ENCODE measurements around the gene ZDHHC14.
A peak's percentile ranks its signal among the peaks of the same experiment; 100 is the strongest.

Gene ZDHHC14

GRCh38 chr6:157592980-157593379, 212.0 kb downstream of the ZDHHC14 start:
- no peak overlapping the region for H3K4me3 ChIP-seq
- H3K9me3 ChIP-seq (replicated peaks in 1 of 11) = peaks cover 36 to 48% (median 40%) of the 10 kb centered on the region in 11 experiments
- H3K4me1 ChIP-seq = peaks cover 0 to 13% (median 7%) of the 10 kb centered on the region in 10 experiments; a peak in 11 of 20 replicates
- no peak for TF ChIP-seq Cebpa-rat (IDR thresholded peaks at IDR 0.05)
- no peaks in the 10 kb centered on the region for H3K27me3 ChIP-seq
- no peak overlapping the region for H3K4me2 ChIP-seq
- no peak overlapping the region for H3K27ac ChIP-seq
- no peaks in the 10 kb centered on the region for H4K20me1 ChIP-seq
- no peak overlapping the region for H3K9ac ChIP-seq
- H3K36me3 ChIP-seq = peaks cover 0 to 72% (median 21%) of the 10 kb centered on the region in 11 experiments; a peak in 15 of 22 replicates

GRCh38 chr6:157593596-157593995, 212.6 kb downstream of the ZDHHC14 start:
- Histone ChIP-seq H3K36me3 (peaks cover 0 to 66% (median 21%) of the 10 kb centered on the region in 11 experiments; a peak in 15 of 22 replicates), H3K4me1 (peaks cover 0 to 15% (median 7%) of the 10 kb centered on the region in 10 experiments; a peak in 11 of 20 replicates), H3K9me3 (replicated peaks in 1 of 11) (peaks cover 33 to 42% (median 34%) of the 10 kb centered on the region in 11 experiments), H3K4me3 (no peak overlapping the region), H3K4me2 (no peak overlapping the region), H4K20me1 (no peaks in the 10 kb centered on the region), H3K27ac (no peak overlapping the region), H3K9ac (no peak overlapping the region), H3K27me3 (no peaks in the 10 kb centered on the region)
- TF ChIP-seq Cebpa-rat (IDR thresholded peaks at IDR 0.05) = no peak

DNA sequence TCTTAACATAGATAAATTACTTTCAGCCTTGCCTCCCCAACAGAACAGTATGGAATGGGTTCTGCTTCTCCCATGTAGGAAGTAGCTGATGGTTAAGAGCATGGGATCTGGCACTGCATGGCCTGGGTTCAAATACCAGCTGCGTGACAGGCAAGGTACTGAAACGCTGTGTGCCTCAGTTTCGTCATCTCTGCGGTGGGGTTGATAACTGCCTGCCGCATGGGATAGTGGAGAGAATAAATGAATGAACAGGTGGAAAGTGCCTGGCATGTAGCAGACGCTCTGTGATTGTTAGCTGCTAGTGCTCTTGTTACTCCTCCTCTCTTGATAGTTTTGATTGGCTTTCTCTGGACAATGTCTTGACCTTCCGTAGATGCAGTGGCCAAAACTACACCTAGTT, 213.3 kb downstream of the ZDHHC14 start:
- H3K9ac ChIP-seq = no peak overlapping the region
- H3K9me3 ChIP-seq (replicated peaks in 1 of 11) = peaks cover 26 to 35% (median 28%) of the 10 kb centered on the region in 11 experiments
- H3K27me3 ChIP-seq = no peaks in the 10 kb centered on the region
- H3K4me2 ChIP-seq = no peak overlapping the region
- H3K36me3 ChIP-seq = peaks cover 0 to 63% (median 15%) of the 10 kb centered on the region in 11 experiments; a peak in 14 of 22 replicates
- TF ChIP-seq Cebpa-rat (IDR thresholded peaks at IDR 0.05) = no peak
- H3K4me1 ChIP-seq = peaks cover 0 to 18% (median 7%) of the 10 kb centered on the region in 10 experiments; a peak in 11 of 20 replicates
- no peak overlapping the region for H3K27ac ChIP-seq
- no peak overlapping the region for H3K4me3 ChIP-seq
- no peaks in the 10 kb centered on the region for H4K20me1 ChIP-seq

GRCh38 chr6:157595768-157596167, 214.8 kb downstream of the ZDHHC14 start:
- peaks cover 11 to 20% (median 13%) of the 10 kb centered on the region in 11 experiments for H3K9me3 ChIP-seq (replicated peaks in 1 of 11)
- H3K4me3 ChIP-seq = no peak overlapping the region
- H3K36me3 ChIP-seq = peaks cover 0 to 55% (median 9%) of the 10 kb centered on the region in 11 experiments; a peak in 12 of 22 replicates
- no peak overlapping the region for H3K27ac ChIP-seq
- TF ChIP-seq Cebpa-rat (IDR thresholded peaks at IDR 0.05) = no peak
- H3K4me2 ChIP-seq = no peak overlapping the region
- no peaks in the 10 kb centered on the region for H3K27me3 ChIP-seq
- H4K20me1 ChIP-seq = no peaks in the 10 kb centered on the region
- H3K9ac ChIP-seq = no peak overlapping the region
- peaks cover 0 to 19% (median 7%) of the 10 kb centered on the region in 10 experiments; a peak in 11 of 20 replicates for H3K4me1 ChIP-seq

DNA sequence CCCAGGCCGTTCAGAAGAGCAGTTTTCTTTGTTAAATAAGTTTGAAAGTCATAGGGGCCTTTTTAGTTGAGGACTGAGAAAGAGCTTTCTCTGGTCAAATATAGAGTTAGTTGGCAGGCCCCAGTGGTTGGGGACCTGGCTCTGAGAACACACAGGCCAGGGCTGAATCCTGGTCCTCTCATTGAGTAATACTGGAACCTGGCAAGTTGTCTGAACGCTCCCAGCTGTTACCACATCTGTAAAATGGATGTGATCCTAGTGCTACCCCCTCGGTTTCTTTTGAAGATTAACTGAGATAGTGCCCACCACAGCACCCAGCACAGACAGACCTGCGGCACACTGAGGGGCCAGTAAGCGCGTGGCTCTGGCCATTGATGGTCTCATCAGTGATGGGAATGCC, 215.5 kb downstream of the ZDHHC14 start:
- H3K4me1 ChIP-seq = peaks cover 0 to 19% (median 7%) of the 10 kb centered on the region in 10 experiments; a peak in 11 of 20 replicates
- H3K4me2 ChIP-seq = no peak overlapping the region
- no peaks in the 10 kb centered on the region for H3K27me3 ChIP-seq
- TF ChIP-seq Cebpa-rat (IDR thresholded peaks at IDR 0.05) = no peak
- 0 out of 22 replicates have a peak overlapping the region, but pooled peaks of 1 of the 11 experiments have one; percentile 6 for H3K27ac ChIP-seq
- peaks cover 4 to 13% (median 6%) of the 10 kb centered on the region in 11 experiments; a peak in 20 of 22 replicates for H3K9me3 ChIP-seq (replicated peaks in 1 of 11)
- H3K36me3 ChIP-seq = peaks cover 0 to 51% (median 9%) of the 10 kb centered on the region in 11 experiments; a peak in 10 of 22 replicates
- H3K9ac ChIP-seq = no peak overlapping the region
- H3K4me3 ChIP-seq = no peak overlapping the region
- no peaks in the 10 kb centered on the region for H4K20me1 ChIP-seq

DNA sequence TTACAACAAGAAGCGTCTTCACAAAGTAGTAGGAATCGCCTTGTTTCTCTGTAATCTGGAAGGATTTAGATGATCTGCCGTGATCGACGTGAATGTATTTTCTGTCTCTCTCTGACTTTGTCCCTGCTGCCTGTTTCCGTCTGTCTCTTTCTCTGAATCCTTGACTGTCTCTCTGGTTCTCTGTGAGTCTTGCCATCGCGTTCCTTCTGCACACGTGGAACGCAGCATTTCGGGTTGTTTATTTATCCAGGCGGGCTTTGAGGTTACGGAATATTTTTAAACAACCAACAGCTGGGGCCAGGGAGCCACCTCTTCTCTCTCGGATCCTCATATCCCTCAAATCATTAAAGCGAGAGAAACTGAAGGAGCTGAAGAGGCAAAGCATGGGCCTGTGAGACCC, 215.9 kb downstream of the ZDHHC14 start:
- Histone ChIP-seq H3K27ac (peak overlapping the region in 2 of 11 experiments; percentile 6 to 9; a peak in 1 of 22 replicates), H3K4me1 (peaks cover 0 to 19% (median 7%) of the 10 kb centered on the region in 10 experiments; a peak in 11 of 20 replicates), H3K27me3 (no peaks in the 10 kb centered on the region), H3K4me3 (no peak overlapping the region), H4K20me1 (no peaks in the 10 kb centered on the region), H3K9ac (0 out of 22 replicates have a peak overlapping the region, but pooled peaks of 1 of the 11 experiments have one; percentile 6), H3K9me3 (replicated peaks in 1 of 11) (peaks cover under 1 to 9% (median 2%) of the 10 kb centered on the region in 11 experiments; a peak in 13 of 22 replicates), H3K36me3 (peaks cover 0 to 47% (median 9%) of the 10 kb centered on the region in 11 experiments; a peak in 10 of 22 replicates), H3K4me2 (peak overlapping the region in 2 of 11 experiments; percentile 43 to 49; a peak in 4 of 22 replicates)
- no peak for TF ChIP-seq Cebpa-rat (IDR thresholded peaks at IDR 0.05)

DNA sequence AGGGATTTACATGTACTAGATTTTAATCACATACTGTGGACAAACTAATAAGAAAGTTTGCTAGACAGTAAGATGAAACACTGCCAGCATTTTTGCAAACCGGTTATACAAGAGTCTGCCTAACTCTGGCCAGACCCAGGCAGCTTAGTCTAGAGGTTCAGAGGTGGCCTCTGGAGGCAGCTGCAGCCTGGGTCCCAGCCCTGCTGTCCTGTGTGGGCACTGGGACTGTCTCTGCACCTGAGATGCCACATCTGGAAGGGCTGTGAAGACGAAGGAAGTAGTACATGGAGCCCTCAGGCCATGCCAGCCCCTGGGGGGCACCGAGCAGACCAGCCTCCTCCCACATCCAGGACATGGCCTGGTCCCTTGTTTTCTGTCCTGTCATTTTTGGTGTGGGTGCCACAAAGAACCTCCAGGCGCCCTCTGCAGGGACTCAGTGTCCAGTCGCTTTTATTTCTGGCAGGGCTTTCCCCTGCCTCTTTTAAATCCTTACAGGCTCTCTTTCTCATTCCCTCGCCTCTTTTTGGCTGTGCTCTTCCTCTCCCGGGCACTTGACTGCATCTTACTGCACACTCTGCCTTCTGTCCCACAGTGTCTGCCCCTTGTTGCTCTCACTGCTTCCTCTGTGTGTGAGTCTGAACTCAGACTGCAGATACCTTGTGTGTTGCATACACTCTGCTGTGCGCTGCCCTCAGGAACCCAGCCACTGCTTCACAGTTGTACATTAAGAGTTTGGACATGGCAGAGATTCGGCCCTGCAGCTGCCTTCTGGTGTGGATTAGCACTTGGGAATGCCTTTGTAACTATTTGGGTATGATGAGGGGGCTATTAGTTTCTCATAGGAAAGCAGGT, 216.7 kb downstream of the ZDHHC14 start:
- peak overlapping the region in 2 of 11 experiments; percentile 6 to 9; a peak in 1 of 22 replicates for H3K9ac ChIP-seq

DNA sequence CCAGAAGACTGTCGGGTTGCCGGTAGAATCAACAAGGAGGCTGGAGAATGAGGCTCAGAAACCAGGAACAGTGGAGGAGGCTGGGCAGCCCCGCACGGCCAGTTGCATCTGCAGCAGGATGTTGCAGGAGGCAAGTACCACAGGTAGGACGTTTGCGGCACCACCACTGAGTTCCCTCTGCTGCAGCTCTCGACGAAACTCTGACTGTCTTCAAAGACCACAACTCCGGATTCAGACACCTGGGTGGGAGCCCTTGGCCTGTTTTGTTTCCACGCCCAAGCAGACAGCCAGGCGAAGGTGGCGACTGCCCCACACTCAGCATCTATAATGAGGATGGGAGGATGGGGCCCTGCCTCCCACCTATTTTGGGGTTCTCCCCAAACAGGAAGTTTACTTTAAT, 218.2 kb downstream of the ZDHHC14 start:
- Histone ChIP-seq H3K27me3 (no peaks in the 10 kb centered on the region), H3K4me2 (no peak overlapping the region), H3K9me3 (replicated peaks in 1 of 11) (no peaks in the 10 kb centered on the region), H3K27ac (no peak overlapping the region), H3K9ac (no peak overlapping the region), H3K4me1 (peaks cover 0 to 19% (median 7%) of the 10 kb centered on the region in 10 experiments; a peak in 11 of 20 replicates), H4K20me1 (no peaks in the 10 kb centered on the region), H3K4me3 (no peak overlapping the region), H3K36me3 (peaks cover 0 to 27% (median 5%) of the 10 kb centered on the region in 11 experiments; a peak in 8 of 22 replicates)
- TF ChIP-seq Cebpa-rat (IDR thresholded peaks at IDR 0.05) = no peak

More for the DNA sequence above, 216.7 kb downstream of the ZDHHC14 start:
- Histone ChIP-seq H3K27ac (peak overlapping the region in 3 of 11 experiments; percentile 6 to 23 (median 9); a peak in 1 of 22 replicates), H3K9me3 (replicated peaks in 1 of 11) (peaks cover 0 to 4% (median 0%) of the 10 kb centered on the region in 11 experiments; a peak in 2 of 22 replicates), H3K27me3 (no peaks in the 10 kb centered on the region), H3K4me2 (peak overlapping the region in 5 of 11 experiments; percentile 7 to 49 (median 39); a peak in 6 of 22 replicates), H3K4me1 (peaks cover 0 to 19% (median 7%) of the 10 kb centered on the region in 10 experiments; a peak in 11 of 20 replicates), H3K4me3 (no peak overlapping the region), H4K20me1 (no peaks in the 10 kb centered on the region), H3K36me3 (peaks cover 0 to 42% (median 9%) of the 10 kb centered on the region in 11 experiments; a peak in 10 of 22 replicates)
- no peak for TF ChIP-seq Cebpa-rat (IDR thresholded peaks at IDR 0.05)

DNA sequence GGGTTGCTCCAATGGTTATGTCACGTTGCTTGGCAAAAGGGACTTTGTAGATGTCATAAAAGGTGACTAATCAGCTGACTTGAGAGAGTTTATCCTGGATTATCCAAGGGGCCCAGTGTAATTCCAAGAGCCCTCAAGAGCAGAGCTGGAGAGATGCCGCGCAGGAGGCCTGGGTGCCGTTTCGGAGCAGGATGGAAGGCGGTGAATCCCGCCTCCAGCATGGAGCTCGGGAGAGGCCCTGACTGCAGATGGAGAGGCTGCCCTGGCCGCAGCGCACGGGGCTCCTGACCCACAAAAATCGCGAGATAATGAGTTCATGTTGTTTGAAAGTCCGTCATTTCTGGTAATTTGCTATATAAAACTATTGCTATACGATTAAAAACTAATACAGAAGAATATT, 219.8 kb downstream of the ZDHHC14 start:
- no peak for TF ChIP-seq Cebpa-rat (IDR thresholded peaks at IDR 0.05)
- Histone ChIP-seq H3K36me3 (peaks cover 0 to 16% (median 5%) of the 10 kb centered on the region in 11 experiments; a peak in 8 of 22 replicates), H3K4me1 (peaks cover 0 to 19% (median 7%) of the 10 kb centered on the region in 10 experiments; a peak in 11 of 20 replicates)

More for the DNA sequence above, 219.8 kb downstream of the ZDHHC14 start:
- no peak overlapping the region for H3K4me3 ChIP-seq
- no peaks in the 10 kb centered on the region for H3K27me3 ChIP-seq
- H3K9ac ChIP-seq = no peak overlapping the region
- H3K4me2 ChIP-seq = no peak overlapping the region
- no peak overlapping the region for H3K27ac ChIP-seq
- no peaks in the 10 kb centered on the region for H3K9me3 ChIP-seq (replicated peaks in 1 of 11)
- no peaks in the 10 kb centered on the region for H4K20me1 ChIP-seq

All from BLaER1 treated with 17β-estradiol and CSF1 and Interleukin-3, amounts not matched to agents 10 nM and 100 nM (cell line).